ENCODE results near the gene CSF1.

GRCh38 chr1:109924316-109924715, 13.7 kb downstream of the CSF1 start:
- TF ChIP-seq POLR2A (IDR thresholded peaks at IDR 0.05; ENCODE audit: low read length): no peak
- no peak for TF ChIP-seq GATA1 (IDR thresholded peaks at IDR 0.05; ENCODE audit: low read depth, low read length)

Measured in erythroblast (primary cell).